GM23338 (cell line): ENCODE measurements around the gene INKA1. TPM values are rescaled to one million over a fixed set of nuclear protein-coding genes. Genes with fewer than 3 reads are reported as not detected.
A peak's percentile ranks its signal among the peaks of the same experiment; 100 is the strongest.

Experiments
- ATAC-seq: fragments of 200-7000 bp; cut with Tn5 transposase; 3 replicates; pipeline ENCODE4 v1.9.1; 2020
- DNase-seq: peaks from one replicate; pipeline ENCODE4 v3.0.0-alpha.2; 2015; ENCODE audit warnings: low spot score
- H2AFZ ChIP-seq: fragments of 200-600 bp; sonication (generic); 2 replicates; pipeline ENCODE4 v1.8.0; 2016; ENCODE audit warnings: antibody characterized with exemption, mild to moderate bottlenecking, moderate library complexity
- H3F3A ChIP-seq: fragments of 200-600 bp; sonication (generic); replicated peaks from 2 replicates; pipeline ENCODE4 v1.8.0; 2017; ENCODE audit warnings: antibody characterized with exemption, mixed run types, low read depth
- H3K27ac ChIP-seq: fragments of 200-600 bp; sonication (generic); 2 replicates; pipeline ENCODE4 v1.6.1; 2016; ENCODE audit warnings: low read depth
- H3K27me3 ChIP-seq: fragments of 200-600 bp; sonication (generic); 2 replicates; pipeline ENCODE4 v1.8.0; 2016; ENCODE audit warnings: mild to moderate bottlenecking, mixed run types, moderate library complexity; ENCODE audit not compliant: insufficient read depth
- H3K36me3 ChIP-seq: fragments of 200-600 bp; sonication (generic); 2 replicates; pipeline ENCODE4 v1.8.0; 2016; ENCODE audit warnings: mild to moderate bottlenecking; ENCODE audit not compliant: insufficient read depth
- H3K4me1 ChIP-seq: fragments of 200-600 bp; sonication (generic); 2 replicates; pipeline ENCODE4 v1.8.0; 2016; ENCODE audit warnings: mild to moderate bottlenecking, moderate library complexity; ENCODE audit not compliant: insufficient read depth
- H3K4me2 ChIP-seq: fragments of 200-600 bp; sonication (generic); 2 replicates; pipeline ENCODE4 v1.7.1; 2017; ENCODE audit warnings: mixed run types
- H3K4me3 ChIP-seq: fragments of 200-600 bp; sonication (generic); 2 replicates; pipeline ENCODE4 v1.6.1; 2016; ENCODE audit warnings: mixed run types
- H3K79me2 ChIP-seq: fragments of 200-600 bp; sonication (generic); replicated peaks from 2 replicates; pipeline ENCODE4 v1.8.0; 2017; ENCODE audit warnings: mild to moderate bottlenecking; ENCODE audit not compliant: insufficient read depth
- H3K9me2 ChIP-seq: fragments of 200-600 bp; sonication (generic); 2 replicates; pipeline ENCODE4 v1.8.0; 2017; ENCODE audit not compliant: insufficient read depth
- H4K20me1 ChIP-seq: fragments of 200-600 bp; sonication (generic); replicated peaks from 2 replicates; pipeline ENCODE4 v1.8.0; 2017; ENCODE audit warnings: mild to moderate bottlenecking; ENCODE audit not compliant: insufficient read depth
- H3K27ac Mint-ChIP-seq: 2 replicates; pipeline ENCODE4 v1.8.0; 2020; ENCODE audit warnings: inconsistent platforms, mild to moderate bottlenecking, moderate library complexity, mixed read lengths
- H3K27me3 Mint-ChIP-seq: 3 replicates; pipeline ENCODE4 v1.8.0; 2022; ENCODE audit warnings: low read depth, mild to moderate bottlenecking, moderate library complexity, mixed read lengths, inconsistent platforms; ENCODE audit not compliant: insufficient read depth, poor library complexity
- H3K36me3 Mint-ChIP-seq: 3 replicates; pipeline ENCODE4 v1.8.0; 2021; ENCODE audit warnings: low read depth, mild to moderate bottlenecking, inconsistent platforms, moderate library complexity, mixed read lengths
- H3K4me1 Mint-ChIP-seq: 3 replicates; pipeline ENCODE4 v1.8.0; 2020; ENCODE audit warnings: mild to moderate bottlenecking, inconsistent platforms, mixed read lengths
- H3K4me3 Mint-ChIP-seq: 3 replicates; pipeline ENCODE4 v1.8.0; 2021; ENCODE audit warnings: moderate library complexity, mild to moderate bottlenecking, inconsistent platforms, mixed read lengths
- H3K9me3 Mint-ChIP-seq: 3 replicates; pipeline ENCODE4 v1.8.0; 2020; ENCODE audit warnings: moderate library complexity, mild to moderate bottlenecking, inconsistent platforms, mixed read lengths
- CREB1 ChIP-seq: fragments of 250-450 bp; sonication (Bioruptor Pico); IDR thresholded peaks from 2 replicates; pipeline ENCODE4 v1.5.0; 2020; ENCODE audit warnings: low read depth, mild to moderate bottlenecking, moderate library complexity
- CTCF ChIP-seq, 2 experiments: fragments of 200-600 bp in 1 of 2; sonication (generic) in 1 of 2; conservative IDR thresholded peaks; 2 replicates each; pipeline versions ENCODE4 v1.5.1 to v1.6.1; 2016 to 2017; ENCODE audit warnings: antibody characterized with exemption in 2 of 2, low read depth in 2 of 2, mild to moderate bottlenecking in 2 of 2, moderate library complexity in 1 of 2
- EZH2 ChIP-seq: fragments of 200-600 bp; sonication (generic); IDR thresholded peaks from one replicate; pipeline ENCODE4 v1.8.0; 2017; ENCODE audit warnings: antibody characterized with exemption, mild to moderate bottlenecking, low read depth; ENCODE audit not compliant: unreplicated experiment
- POLR2AphosphoS5 ChIP-seq: IDR thresholded peaks from 2 replicates; pipeline ENCODE4 v1.6.1; 2016; ENCODE audit warnings: antibody characterized with exemption, low read depth
- REST ChIP-seq: IDR thresholded peaks from one replicate; pipeline ENCODE4 v1.6.1; 2018; ENCODE audit warnings: antibody characterized with exemption; ENCODE audit not compliant: unreplicated experiment
- STAT1 ChIP-seq: IDR thresholded peaks from one replicate; pipeline ENCODE4 v1.6.1; 2016; ENCODE audit warnings: antibody characterized with exemption; ENCODE audit not compliant: unreplicated experiment
- ZNF331 ChIP-seq: fragments of 250-450 bp; sonication (Bioruptor Pico); IDR thresholded peaks from 2 replicates; pipeline ENCODE4 v1.5.0; 2020; ENCODE audit warnings: low read depth, mild to moderate bottlenecking, moderate library complexity
- ZNF462 ChIP-seq: fragments of 250-450 bp; sonication (Bioruptor Pico); IDR thresholded peaks from 2 replicates; pipeline ENCODE4 v1.5.0; 2020; ENCODE audit warnings: mild to moderate bottlenecking, moderate library complexity
- polyA plus RNA-seq: library from polyadenylated mRNA; unstranded; fragments of >200 nt; fragmentation: Nextera tagmentation; extraction: Ambion mirVana; gene quantifications from 2 replicates; pipeline ENCODE4 v1.2.1, GENCODE V29; 2016
- total RNA-seq: library from RNA; depleted of rRNA; stranded (reverse); fragments of >200 nt; shearing (Covaris generic); gene quantifications from 2 replicates; pipeline ENCODE4 v1.2.3, GENCODE V29; 2014

INKA1 gene
- total and polyA plus RNA-seq, 2 experiments from 2014 or later = 3.7 to 4.0 TPM

- Histone ChIP-seq H2AFZ (no peak overlapping the region), H3K36me3 (no peaks in the 10 kb centered on the region), H3K27me3 (peaks cover 8% of the 10 kb centered on the region), H3F3A (peaks cover 13% of the 10 kb centered on the region; the same call in 1 of the 2 replicates), H3K4me2 (peak overlapping the region; percentile 74), H3K79me2 (no peaks in the 10 kb centered on the region), H3K4me3 (no peak overlapping the region), H3K9me2 (no peaks in the 10 kb centered on the region), H3K4me1 (peaks cover 34% of the 10 kb centered on the region), H3K27ac (no peak overlapping the region), H4K20me1 (no peaks in the 10 kb centered on the region)
- Mint-ChIP-seq H3K27me3 (peaks cover 20% of the 10 kb centered on the region), H3K4me3 (no peak overlapping the region; the same call in 2 of the 3 replicates), H3K27ac (no peak overlapping the region), H3K4me1 (peaks cover 35% of the 10 kb centered on the region), H3K36me3 (no peaks in the 10 kb centered on the region), H3K9me3 (no peaks in the 10 kb centered on the region)
- DNase-seq = peak; percentile 28
- no peak for ATAC-seq
- TF ChIP-seq ZNF331 (CRISPR knock-in tag) (no peak), CTCF (conservative IDR thresholded peaks at IDR 0.05; ENCODE audit: low read depth in 2 of 2) (no peak), POLR2AphosphoS5 (no peak), REST (no peak)
Measured at GRCh38 chr3:49807431-49808114, 4.5 kb downstream of the INKA1 start.

GRCh38 chr3:49812916-49813496 is 9.9 kb downstream of the INKA1 start:
- Histone ChIP-seq H2AFZ (no peak overlapping the region), H3K36me3 (no peaks in the 10 kb centered on the region), H3K4me2 (no peak overlapping the region), H3K27ac (no peak overlapping the region), H4K20me1 (no peaks in the 10 kb centered on the region), H3K4me3 (no peak overlapping the region), H3K9me2 (no peaks in the 10 kb centered on the region), H3K79me2 (no peaks in the 10 kb centered on the region), H3K4me1 (no peaks in the 10 kb centered on the region), H3K27me3 (no peaks in the 10 kb centered on the region), H3F3A (no peaks in the 10 kb centered on the region)
- DNase-seq (no peak), ATAC-seq (no peak)
- H3K36me3 Mint-ChIP-seq = no peaks in the 10 kb centered on the region
- peaks cover 6% of the 10 kb centered on the region for H3K27me3 Mint-ChIP-seq
- H3K4me3 Mint-ChIP-seq = no peak overlapping the region
- no peak overlapping the region for H3K27ac Mint-ChIP-seq
- no peaks in the 10 kb centered on the region; the same call in 2 of the 3 replicates for H3K4me1 Mint-ChIP-seq
- no peaks in the 10 kb centered on the region for H3K9me3 Mint-ChIP-seq
- TF ChIP-seq ZNF462 (CRISPR knock-in tag) = no peak
- TF ChIP-seq EZH2 = no peak
- no peak for TF ChIP-seq POLR2AphosphoS5
- TF ChIP-seq STAT1 = no peak
- no peak for TF ChIP-seq CREB1 (CRISPR knock-in tag)
